Naive thymus-derived CD4-positive, alpha-beta T cell (primary cell): ENCODE results near the gene LRRC37B. TPM values are rescaled to one million over a fixed set of nuclear protein-coding genes. Genes with fewer than 3 reads are reported as not detected.
A peak's percentile ranks its signal among the peaks of the same experiment; 100 is the strongest.
"Not testable (repeated sequence)": the region's sequence is repeated elsewhere in the genome, so short reads cannot be mapped to it uniquely, and the experiment has no call there.

Source experiments
- ATAC-seq: fragments of 150-1000 bp; cut with Tn5 transposase; 2 replicates; pipeline ENCODE4 v1.10.0; 2021; ENCODE audit warnings: mild to moderate bottlenecking, moderate library complexity
- CTCF ChIA-PET: fragments of 350-600 bp; sonication (Branson Sonifier 250); formaldehyde crosslinking; loops from one replicate; lab custom pipeline; 2021; ENCODE audit warnings: antibody characterized with exemption; lab: Charles Lee
- POLR2A ChIA-PET: fragments of 350-600 bp; sonication (Branson Sonifier 250); formaldehyde crosslinking; loops from one replicate; lab custom pipeline; 2021; ENCODE audit warnings: antibody characterized with exemption, inconsistent platforms; lab: Charles Lee
- DNase-seq, 9 donors: peaks; one replicate each; pipeline versions ENCODE4 v3.0.0 to v3.0.0-alpha.2; 2020 to 2022; ENCODE audit warnings: mixed read lengths in 1 of 9
- H3K27ac ChIP-seq: one replicate; pipeline ENCODE4 v1.7.0; 2013; ENCODE audit warnings: mild to moderate bottlenecking, low read depth, low read length, moderate library complexity
- H3K27me3 ChIP-seq, 2 donors: one replicate each; pipeline ENCODE4 v1.7.0; 2013; ENCODE audit warnings: low read length in 2 of 2, mild to moderate bottlenecking in 2 of 2, moderate library complexity in 2 of 2; ENCODE audit not compliant: control insufficient read depth in 2 of 2, insufficient read depth in 2 of 2
- H3K36me3 ChIP-seq, 3 experiments: 1 replicate in 2 of 3; 2 replicates in 1 of 3; pipeline ENCODE4 v1.7.0; 2013; ENCODE audit warnings: low read length in 3 of 3, mild to moderate bottlenecking in 3 of 3, moderate library complexity in 1 of 3; ENCODE audit not compliant: insufficient read depth in 3 of 3, control insufficient read depth in 2 of 3
- H3K4me1 ChIP-seq, 2 donors: one replicate each; pipeline ENCODE4 v1.7.0; 2013; ENCODE audit warnings: low read length in 2 of 2, mild to moderate bottlenecking in 2 of 2, moderate library complexity in 1 of 2; ENCODE audit not compliant: control insufficient read depth in 2 of 2, insufficient read depth in 2 of 2
- H3K4me3 ChIP-seq: 2 replicates; pipeline ENCODE4 v1.7.0; 2013; ENCODE audit warnings: mild to moderate bottlenecking, low read length
- H3K9me3 ChIP-seq, 3 experiments: 1 replicate in 2 of 3; 2 replicates in 1 of 3; pipeline ENCODE4 v1.7.0; 2013; ENCODE audit warnings: low read length in 3 of 3; ENCODE audit not compliant: control insufficient read depth in 2 of 3
- H3K27ac Mint-ChIP-seq, 9 donors: one replicate each; pipeline ENCODE4 v1.8.0; 2020 to 2022; ENCODE audit warnings: mixed read lengths in 9 of 9, mild to moderate bottlenecking in 8 of 9, moderate library complexity in 5 of 9, inconsistent platforms in 2 of 9
- H3K27me3 Mint-ChIP-seq, 5 donors: one replicate each; pipeline ENCODE4 v1.8.0; 2021 to 2022; ENCODE audit warnings: mixed read lengths in 5 of 5, mild to moderate bottlenecking in 1 of 5
- H3K36me3 Mint-ChIP-seq, 5 donors: one replicate each; pipeline ENCODE4 v1.8.0; 2020 to 2022; ENCODE audit warnings: mixed read lengths in 5 of 5, mild to moderate bottlenecking in 3 of 5, inconsistent platforms in 1 of 5
- H3K4me1 Mint-ChIP-seq, 7 donors: one replicate each; pipeline ENCODE4 v1.8.0; 2020 to 2022; ENCODE audit warnings: mixed read lengths in 7 of 7, mild to moderate bottlenecking in 3 of 7, inconsistent platforms in 1 of 7
- H3K4me3 Mint-ChIP-seq, 10 donors: one replicate each; pipeline ENCODE4 v1.8.0; 2020 to 2022; ENCODE audit warnings: mild to moderate bottlenecking in 10 of 10, mixed read lengths in 10 of 10, moderate library complexity in 6 of 10, inconsistent platforms in 2 of 10
- H3K9me3 Mint-ChIP-seq, 11 donors: one replicate each; pipeline ENCODE4 v1.8.0; 2020 to 2022; ENCODE audit warnings: mixed read lengths in 11 of 11, mild to moderate bottlenecking in 4 of 11, inconsistent platforms in 1 of 11, moderate library complexity in 1 of 11
- intact Hi-C, 2 donors: fragments of 100-400 bp; cut with micrococcal nuclease; formaldehyde crosslinking; loops; one replicate each; pipeline ENCODE4 v1.15.1; 2023
- polyA plus RNA-seq, 2 donors: library from polyadenylated mRNA; unstranded; fragments of 300-500 nt; fragmentation: Illumina TruSeq; gene quantifications; one replicate each; pipeline ENCODE4 v1.2.3, GENCODE V29; 2021
- total RNA-seq, 6 experiments: library from RNA in 5 of 6; stranded (reverse) in 5 of 6; gene quantifications; 1 replicate in 5 of 6; 2 replicates in 1 of 6; pipeline ENCODE4 v1.2.3 and lab custom pipeline; 2021 to 2026

The LRRC37B gene
- total and polyA plus RNA-seq, 7 experiments from 2014 or later, result 7.3 to 69.9 (median 53.7) TPM

DNA sequence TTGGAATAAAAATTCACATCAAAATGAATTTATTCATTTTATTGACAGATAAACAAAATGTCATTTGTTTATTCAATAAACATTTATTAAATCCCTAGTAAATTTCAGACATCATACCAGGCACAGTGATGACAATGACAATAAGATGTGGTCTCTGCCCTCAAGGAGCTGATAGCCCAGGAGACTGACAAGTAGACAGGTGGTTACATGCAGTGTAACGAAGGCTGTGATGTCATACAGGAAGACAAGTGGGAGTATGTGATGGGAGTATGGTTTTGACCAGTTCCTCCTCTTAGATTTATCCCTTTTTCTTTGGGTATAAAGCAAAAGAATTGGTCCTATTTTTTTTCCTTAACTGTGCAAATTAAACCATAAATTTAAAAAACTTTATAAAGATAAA, 26.6 kb downstream of the LRRC37B start:
- H3K4me3 Mint-ChIP-seq, H3K9me3 ChIP-seq, H3K27me3 Mint-ChIP-seq, H3K27me3 ChIP-seq, H3K27ac ChIP-seq, H3K4me1 Mint-ChIP-seq, intact Hi-C loops, CTCF ChIA-PET, H3K27ac Mint-ChIP-seq, H3K4me1 ChIP-seq, DNase-seq, H3K4me3 ChIP-seq, ATAC-seq, H3K9me3 Mint-ChIP-seq, POLR2A ChIA-PET: not testable (repeated sequence)
- H3K36me3 Mint-ChIP-seq, result peaks cover 0 to 22% (median 9%) of the 10 kb centered on the region in 5 donors
- H3K36me3 ChIP-seq, result peaks cover 0 to 22% (median 13%) of the 10 kb centered on the region in 3 experiments

DNA sequence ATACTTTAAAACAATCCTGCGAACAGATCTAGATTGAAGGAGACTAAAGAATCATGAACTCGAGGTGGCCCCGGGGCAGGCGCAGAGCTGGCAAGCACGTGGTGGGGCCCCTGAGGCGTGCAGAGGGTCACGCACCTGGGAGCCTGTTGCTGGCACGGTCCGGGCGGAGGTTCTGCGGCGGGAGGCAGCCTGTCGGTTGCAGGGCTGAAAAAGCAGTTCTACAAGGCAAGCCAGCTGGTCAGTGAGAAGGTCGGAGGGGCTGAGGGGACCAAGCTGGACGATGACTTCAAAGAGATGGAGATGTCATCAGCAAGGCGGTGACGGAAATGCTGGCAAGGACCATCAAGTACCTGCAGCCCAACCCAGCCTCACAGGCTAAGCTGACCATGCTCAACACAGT, 33.1 kb downstream of the LRRC37B start:
- H3K4me1 Mint-ChIP-seq, H3K27me3 ChIP-seq, H3K27me3 Mint-ChIP-seq, H3K27ac Mint-ChIP-seq, DNase-seq, H3K4me1 ChIP-seq, POLR2A ChIA-PET, H3K4me3 ChIP-seq, intact Hi-C loops, H3K4me3 Mint-ChIP-seq, H3K27ac ChIP-seq, H3K9me3 Mint-ChIP-seq, CTCF ChIA-PET, ATAC-seq, H3K9me3 ChIP-seq: not testable (repeated sequence)
- H3K36me3 ChIP-seq, result peaks cover 0 to 23% (median 4%) of the 10 kb centered on the region in 3 experiments
- peaks cover 6 to 24% (median 11%) of the 10 kb centered on the region in 5 donors for H3K36me3 Mint-ChIP-seq

DNA sequence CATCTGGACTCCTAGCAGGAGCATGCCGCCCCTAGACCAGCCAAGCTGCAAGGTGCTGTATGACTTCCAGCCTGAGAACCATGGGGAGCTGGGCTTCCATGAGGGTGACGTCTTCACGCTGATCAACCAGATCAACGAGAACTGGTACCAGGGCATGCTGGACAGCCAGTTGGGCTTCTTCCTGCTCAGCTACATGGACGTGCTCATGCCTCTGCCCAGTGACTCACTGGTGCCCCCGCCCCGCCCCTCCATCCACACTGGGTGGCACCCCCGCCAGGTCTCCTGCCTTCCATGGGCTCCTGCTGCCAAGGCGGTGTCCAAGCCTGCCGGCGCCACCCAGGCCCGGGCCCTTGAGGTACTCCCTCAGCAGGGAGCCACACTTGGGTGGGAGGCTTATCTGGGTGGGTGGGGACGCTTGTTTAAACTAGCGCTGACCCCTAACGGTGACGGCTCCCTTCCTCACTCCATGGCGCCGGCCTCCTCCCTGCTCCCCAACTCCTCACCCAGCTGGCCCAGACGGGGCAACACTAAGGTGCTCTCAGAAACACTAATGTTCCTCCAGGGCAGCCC, 34.2 kb downstream of the LRRC37B start:
- H3K4me1 Mint-ChIP-seq, H3K27ac ChIP-seq, H3K27me3 Mint-ChIP-seq, H3K9me3 ChIP-seq, H3K27me3 ChIP-seq, DNase-seq, H3K4me3 Mint-ChIP-seq, H3K4me3 ChIP-seq, CTCF ChIA-PET, H3K4me1 ChIP-seq, POLR2A ChIA-PET, H3K9me3 Mint-ChIP-seq, intact Hi-C loops, ATAC-seq: not testable (repeated sequence)
- Mint-ChIP-seq H3K36me3 (peaks cover 4 to 14% (median 11%) of the 10 kb centered on the region in 5 donors), H3K27ac (peak overlapping the region in 1 of 9 donors; percentile 48)
- H3K36me3 ChIP-seq, result peaks cover 0 to 12% (median 0%) of the 10 kb centered on the region in 3 experiments

DNA sequence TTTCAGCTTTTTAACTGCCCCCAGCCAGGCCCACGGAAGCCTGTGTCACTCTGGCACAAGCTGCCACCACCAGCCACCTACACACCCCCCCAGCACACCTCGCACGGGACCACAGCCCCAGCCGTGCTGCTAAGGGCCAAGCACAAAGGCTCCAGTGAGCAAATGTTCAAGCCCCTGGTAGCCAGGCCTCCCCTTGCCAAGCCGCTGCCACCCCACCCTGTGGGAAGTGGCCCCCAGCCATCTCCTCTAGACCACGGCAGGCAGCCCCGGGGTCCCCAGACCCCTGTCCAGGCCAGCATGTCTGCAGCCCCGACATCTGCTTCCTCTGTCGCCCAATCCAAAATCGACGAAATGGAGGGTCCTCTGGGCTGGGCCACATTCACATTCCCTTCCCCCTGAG, 35.1 kb downstream of the LRRC37B start:
- H3K9me3 ChIP-seq, H3K4me1 ChIP-seq, H3K4me3 Mint-ChIP-seq, H3K36me3 Mint-ChIP-seq, H3K27ac ChIP-seq, H3K27me3 ChIP-seq, H3K36me3 ChIP-seq, H3K4me3 ChIP-seq, H3K27ac Mint-ChIP-seq, H3K4me1 Mint-ChIP-seq, DNase-seq, intact Hi-C loops, ATAC-seq, H3K27me3 Mint-ChIP-seq, POLR2A ChIA-PET, CTCF ChIA-PET, H3K9me3 Mint-ChIP-seq: not testable (repeated sequence)

DNA sequence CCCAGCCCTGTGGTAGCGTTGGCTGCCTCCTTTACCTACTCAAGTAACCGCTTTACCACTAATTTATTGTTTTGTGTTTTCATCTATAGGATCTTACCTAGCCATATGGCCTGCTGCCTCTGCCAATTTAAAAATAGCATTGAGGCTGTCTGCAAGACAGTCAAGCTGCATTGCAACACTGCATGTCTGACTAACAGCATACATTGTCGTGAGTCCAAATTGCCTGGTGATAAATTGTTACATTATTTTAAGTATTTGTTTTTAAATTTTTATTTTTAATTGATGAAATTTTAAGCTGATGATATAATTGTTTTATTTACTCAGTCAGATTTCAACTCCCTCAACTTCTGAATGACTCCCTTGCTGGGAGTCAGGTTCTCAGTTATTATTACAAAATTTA, 38.4 kb downstream of the LRRC37B start:
- intact Hi-C loops, POLR2A ChIA-PET, H3K27me3 Mint-ChIP-seq, H3K27ac ChIP-seq, CTCF ChIA-PET, H3K36me3 ChIP-seq, H3K9me3 ChIP-seq, H3K4me1 ChIP-seq, H3K4me3 ChIP-seq, H3K27me3 ChIP-seq, H3K4me1 Mint-ChIP-seq, H3K9me3 Mint-ChIP-seq, ATAC-seq, DNase-seq, H3K27ac Mint-ChIP-seq, H3K4me3 Mint-ChIP-seq: not testable (repeated sequence)
- peaks cover 0 to 12% (median 0%) of the 10 kb centered on the region in 5 donors for H3K36me3 Mint-ChIP-seq

DNA sequence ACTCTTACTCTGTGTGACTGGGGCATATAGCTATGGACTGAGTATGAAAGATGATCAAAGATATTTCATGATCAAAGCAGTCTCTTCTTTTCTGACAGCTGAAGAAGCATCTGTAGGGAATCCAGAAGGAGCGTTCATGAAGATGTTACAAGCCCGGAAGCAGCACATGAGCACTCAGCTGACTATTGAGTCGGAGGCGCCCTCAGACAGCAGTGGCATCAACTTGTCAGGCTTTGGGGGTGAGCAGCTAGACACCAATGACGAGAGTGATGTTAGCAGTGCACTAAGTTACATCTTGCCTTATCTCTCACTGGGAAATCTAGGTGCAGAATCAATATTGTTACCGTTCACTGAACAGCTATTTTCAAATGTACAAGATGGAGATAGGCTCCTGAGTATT, 40.5 kb downstream of the LRRC37B start:
- CTCF ChIA-PET, H3K4me1 Mint-ChIP-seq, H3K27me3 ChIP-seq, H3K9me3 ChIP-seq, H3K27ac ChIP-seq, H3K9me3 Mint-ChIP-seq, H3K4me3 Mint-ChIP-seq, H3K27ac Mint-ChIP-seq, intact Hi-C loops, ATAC-seq, H3K4me3 ChIP-seq, H3K4me1 ChIP-seq, H3K27me3 Mint-ChIP-seq, DNase-seq, POLR2A ChIA-PET, H3K36me3 ChIP-seq: not testable (repeated sequence)
- peaks cover 0 to 12% (median 0%) of the 10 kb centered on the region in 5 donors for H3K36me3 Mint-ChIP-seq

DNA sequence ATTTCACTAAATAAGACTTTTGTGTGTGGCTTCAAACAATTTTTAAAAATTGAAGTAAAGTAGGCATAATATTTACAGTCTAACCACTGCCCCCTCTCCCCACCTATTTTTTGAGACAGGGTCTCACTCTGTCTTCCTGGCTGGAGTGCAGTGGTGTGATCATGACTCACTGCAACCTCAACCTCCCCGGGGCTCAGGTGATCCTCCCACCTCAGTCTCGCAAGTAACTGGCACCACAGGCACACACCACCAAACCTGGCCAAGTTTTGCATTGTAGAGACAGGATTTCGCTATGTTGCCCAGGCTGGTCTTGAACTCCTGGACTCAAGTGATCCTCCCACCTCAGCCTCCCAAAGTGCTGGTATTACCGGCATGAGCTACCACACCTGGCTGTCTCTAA, 47.8 kb downstream of the LRRC37B start:
- H3K4me3 Mint-ChIP-seq, H3K36me3 ChIP-seq, H3K27ac ChIP-seq, ATAC-seq, H3K9me3 Mint-ChIP-seq, POLR2A ChIA-PET, H3K9me3 ChIP-seq, H3K4me1 Mint-ChIP-seq, CTCF ChIA-PET, H3K27me3 ChIP-seq, H3K27me3 Mint-ChIP-seq, intact Hi-C loops, DNase-seq, H3K4me3 ChIP-seq, H3K36me3 Mint-ChIP-seq, H3K4me1 ChIP-seq: not testable (repeated sequence)
- H3K27ac Mint-ChIP-seq, result peak overlapping the region in 2 of 9 donors; percentile 47 to 56
